OCI-LY7 (cell line): ENCODE data around the gene NAALAD2. TPM values are rescaled to one million over a fixed set of nuclear protein-coding genes. Genes with fewer than 3 reads are reported as not detected.
"Not testable (repeated sequence)": the region's sequence is repeated elsewhere in the genome, so short reads cannot be mapped to it uniquely, and the experiment has no call there.

ENCODE experiments used
- BruUV-seq: library from RNA; stranded (reverse); fragments of 400-500 nt; replicated peaks from 2 replicates; lab custom pipeline; 2021; lab: Mats Ljungman, UMichigan
- CTCF ChIA-PET: fragments of 300-600 bp; sonication (Branson Sonifier 250); formaldehyde crosslinking; loops from one replicate; lab custom pipeline; 2022; ENCODE audit warnings: antibody characterized with exemption; ENCODE audit not compliant: unreplicated experiment; lab: Charles Lee
- POLR2A ChIA-PET: fragments of 300-600 bp; sonication (Branson Sonifier 250); formaldehyde crosslinking; loops from one replicate; lab custom pipeline; 2022; ENCODE audit warnings: antibody characterized with exemption; lab: Charles Lee
- DNase-seq: peaks from one replicate; pipeline ENCODE4 v3.0.0-alpha.2; 2015; ENCODE audit warnings: low spot score
- H2AFZ ChIP-seq: fragments of 200-600 bp; sonication (generic), shearing (Covaris generic); 2 replicates; pipeline ENCODE4 v1.6.1; 2014; ENCODE audit warnings: mild to moderate bottlenecking, antibody characterized with exemption, low read length, moderate library complexity
- H3K27ac ChIP-seq: fragments of 200-600 bp; sonication (generic); 2 replicates; pipeline ENCODE4 v1.5.1; 2014; ENCODE audit warnings: mixed run types, low read depth, mild to moderate bottlenecking, moderate library complexity, low read length, inconsistent platforms; ENCODE audit not compliant: poor library complexity, severe bottlenecking
- H3K36me3 ChIP-seq: fragments of 200-600 bp; sonication (generic); 2 replicates; pipeline ENCODE4 v1.6.1; 2014; ENCODE audit warnings: mild to moderate bottlenecking, antibody characterized with exemption, low read length, moderate library complexity, mixed read lengths; ENCODE audit not compliant: insufficient read depth
- H3K4me1 ChIP-seq: fragments of 200-600 bp; sonication (generic); 2 replicates; pipeline ENCODE4 v1.5.1; 2014; ENCODE audit warnings: mild to moderate bottlenecking, low read length; ENCODE audit not compliant: insufficient read depth, poor library complexity, severe bottlenecking
- H3K4me2 ChIP-seq: fragments of 200-600 bp; sonication (generic); 2 replicates; pipeline ENCODE4 v1.6.1; 2014; ENCODE audit warnings: mild to moderate bottlenecking, low read length
- H3K4me3 ChIP-seq: fragments of 200-600 bp; sonication (generic); 2 replicates; pipeline ENCODE4 v1.5.1; 2014; ENCODE audit warnings: mild to moderate bottlenecking, low read depth, low read length; ENCODE audit not compliant: poor library complexity, severe bottlenecking
- H3K79me2 ChIP-seq: fragments of 200-600 bp; sonication (generic); 2 replicates; pipeline ENCODE4 v1.6.1; 2016; ENCODE audit warnings: low read depth, mild to moderate bottlenecking, low read length, moderate library complexity, mixed read lengths; ENCODE audit not compliant: insufficient read depth
- H3K9me2 ChIP-seq: fragments of 200-600 bp; sonication (generic); 2 replicates; pipeline ENCODE4 v1.6.1; 2016; ENCODE audit warnings: mild to moderate bottlenecking, low read length, mixed read lengths; ENCODE audit not compliant: insufficient read depth
- H3K9me3 ChIP-seq: fragments of 200-600 bp; sonication (generic); 2 replicates; pipeline ENCODE4 v1.6.1; 2014; ENCODE audit warnings: mild to moderate bottlenecking, mixed run types, low read length, mixed read lengths
- H4K20me1 ChIP-seq: fragments of 200-600 bp; sonication (generic); 2 replicates; pipeline ENCODE4 v1.6.1; 2014; ENCODE audit warnings: mild to moderate bottlenecking, antibody characterized with exemption, low read length, moderate library complexity, mixed read lengths; ENCODE audit not compliant: insufficient read depth
- CTCF ChIP-seq: fragments of 200-600 bp; sonication (generic); conservative IDR thresholded peaks from 2 replicates; pipeline ENCODE4 v1.5.1; 2014; ENCODE audit warnings: mild to moderate bottlenecking, antibody characterized with exemption, low read length, moderate library complexity, mixed read lengths
- EZH2phosphoT487 ChIP-seq: fragments of 200-600 bp; sonication (generic); IDR thresholded peaks from 2 replicates; pipeline ENCODE4 v1.6.1; 2018; ENCODE audit warnings: low read depth, borderline replicate concordance, mild to moderate bottlenecking, mixed run types, antibody characterized with exemption, low read length, moderate library complexity, mixed read lengths
- intact Hi-C: fragments of 100-400 bp; cut with micrococcal nuclease; formaldehyde crosslinking; loops from one replicate; pipeline ENCODE4 v1.10.0; 2022; ENCODE audit not compliant: unreplicated experiment
- total RNA-seq, 2 experiments: library from RNA; depleted of rRNA in 1 of 2; stranded (reverse); fragments of >200 nt in 1 of 2; shearing (Covaris generic) in 1 of 2; gene quantifications; 2 replicates each; pipeline ENCODE4 v1.2.3, GENCODE V29; 2014 to 2022

NAALAD2 gene
- total RNA-seq, 2 experiments from 2014 or later: not detected

GRCh38 chr11:90234977-90235376, 100.5 kb downstream of the NAALAD2 start:
- Histone ChIP-seq H3K9me3 (no peaks in the 10 kb centered on the region), H3K27ac (no peak overlapping the region), H3K4me1 (no peaks in the 10 kb centered on the region), H3K4me2 (no peak overlapping the region), H3K9me2 (no peaks in the 10 kb centered on the region), H3K4me3 (no peak overlapping the region), H4K20me1 (no peaks in the 10 kb centered on the region), H2AFZ (no peak overlapping the region), H3K79me2 (no peaks in the 10 kb centered on the region), H3K36me3 (no peaks in the 10 kb centered on the region)
- no TSS peak for BruUV-seq
- no peak for TF ChIP-seq CTCF
- no peak for TF ChIP-seq EZH2phosphoT487
- ChIA-PET POLR2A (interaction anchor here (0.6 kb wide), 1 partner anchor 30 kb away, joined by 3 read pairs; no protein-coding TSS in a partner anchor), CTCF (no interaction called here)
- intact Hi-C loops: no loop called here
- DNase-seq: no peak

DNA sequence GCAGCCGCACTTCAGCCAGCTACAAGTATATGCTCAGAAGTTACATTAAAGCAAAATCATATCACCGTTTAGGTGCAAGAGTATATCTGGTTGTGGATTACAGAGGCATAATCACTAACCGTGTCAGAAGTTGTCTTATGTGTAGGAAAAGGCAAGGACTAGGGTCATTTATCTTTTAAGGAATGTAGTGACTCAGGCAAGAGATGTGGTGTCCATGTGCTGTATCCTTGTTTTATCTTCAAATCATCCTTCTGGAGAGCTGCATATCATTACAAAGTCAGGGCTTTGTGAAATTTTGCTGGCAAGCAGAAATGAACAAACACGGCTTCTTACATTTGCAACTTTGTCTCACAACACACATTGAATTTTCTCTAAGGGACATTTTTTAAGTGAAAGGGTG, 101.1 kb downstream of the NAALAD2 start:
- BruUV-seq: no TSS peak
- TF ChIP-seq CTCF: no peak
- TF ChIP-seq EZH2phosphoT487: no peak
- H2AFZ ChIP-seq: no peak overlapping the region

GRCh38 chr11:90237004-90237403, 102.5 kb downstream of the NAALAD2 start:
- TF ChIP-seq EZH2phosphoT487: no peak
- TF ChIP-seq CTCF: no peak
- Histone ChIP-seq H3K4me3 (no peak overlapping the region), H2AFZ (no peak overlapping the region), H4K20me1 (no peaks in the 10 kb centered on the region), H3K4me1 (no peaks in the 10 kb centered on the region), H3K79me2 (no peaks in the 10 kb centered on the region), H3K27ac (no peak overlapping the region), H3K4me2 (no peak overlapping the region), H3K36me3 (no peaks in the 10 kb centered on the region), H3K9me3 (no peaks in the 10 kb centered on the region), H3K9me2 (no peaks in the 10 kb centered on the region)
- intact Hi-C loops: no loop called here
- no TSS peak for BruUV-seq
- ChIA-PET CTCF (no interaction called here), POLR2A (interaction anchor here (0.6 kb wide), 1 partner anchor 83 kb away, joined by 3 read pairs; no protein-coding TSS in a partner anchor)
- DNase-seq: no peak

More for the DNA sequence above, 101.1 kb downstream of the NAALAD2 start:
- DNase-seq: no peak
- CTCF ChIA-PET: no interaction called here
- intact Hi-C loops: no loop called here
- Histone ChIP-seq H3K36me3 (no peaks in the 10 kb centered on the region), H3K9me2 (no peaks in the 10 kb centered on the region), H3K9me3 (no peaks in the 10 kb centered on the region), H3K4me1 (no peaks in the 10 kb centered on the region), H3K4me3 (no peak overlapping the region), H3K4me2 (no peak overlapping the region), H3K79me2 (no peaks in the 10 kb centered on the region), H4K20me1 (no peaks in the 10 kb centered on the region), H3K27ac (no peak overlapping the region)
- POLR2A ChIA-PET: interaction anchor here (0.6 kb wide), 1 partner anchor 30 kb away, joined by 3 read pairs; no protein-coding TSS in a partner anchor

GRCh38 chr11:90239967-90240636, 105.6 kb downstream of the NAALAD2 start:
- H3K9me2 ChIP-seq, H4K20me1 ChIP-seq, H3K36me3 ChIP-seq, H3K4me1 ChIP-seq, H3K4me3 ChIP-seq, intact Hi-C loops, BruUV-seq, H3K4me2 ChIP-seq, CTCF ChIA-PET, DNase-seq, H3K79me2 ChIP-seq, H2AFZ ChIP-seq, H3K27ac ChIP-seq, H3K9me3 ChIP-seq, POLR2A ChIA-PET: not testable (repeated sequence)
